ENCODE measurements around the gene SMIM22.

SMIM22 gene

DNA sequence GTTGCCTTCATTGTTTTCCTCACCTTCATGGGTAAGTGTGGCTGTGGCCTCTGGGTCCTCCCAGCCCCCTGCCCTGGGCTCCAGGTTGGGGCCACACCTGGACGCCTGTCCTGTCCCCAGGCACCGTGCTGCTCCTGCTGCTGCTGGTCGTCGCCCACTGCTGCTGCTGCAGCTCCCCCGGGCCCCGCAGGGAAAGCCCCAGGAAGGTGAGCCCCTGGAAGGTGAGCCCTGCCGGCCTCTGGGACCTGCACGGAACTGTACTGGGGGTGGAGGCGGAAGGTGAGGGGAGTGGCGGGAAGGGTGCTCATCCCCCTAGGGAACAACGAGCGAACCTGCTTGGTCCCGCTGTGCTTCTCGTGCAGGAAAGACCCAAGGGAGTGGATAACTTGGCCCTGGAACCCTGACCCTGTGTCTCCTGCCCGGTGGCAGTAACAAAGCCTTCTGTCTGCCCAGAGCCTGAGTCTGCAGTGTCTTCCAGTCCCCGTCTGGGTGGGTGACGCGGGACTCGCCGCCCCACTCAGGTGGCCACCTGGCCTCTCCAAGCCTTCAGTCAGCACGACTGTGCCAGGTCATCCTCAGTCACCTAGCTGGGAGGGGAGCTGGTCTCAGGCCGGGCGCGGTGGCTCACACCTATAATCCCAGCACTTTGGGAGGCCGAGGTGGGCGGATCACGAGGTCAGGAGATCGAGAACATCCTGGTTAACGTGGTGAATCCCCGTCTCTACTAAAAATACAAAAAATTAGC is 831 bp downstream of the SMIM22 start:
- no peak for DNase-seq (ENCODE audit: low read depth)

DNA sequence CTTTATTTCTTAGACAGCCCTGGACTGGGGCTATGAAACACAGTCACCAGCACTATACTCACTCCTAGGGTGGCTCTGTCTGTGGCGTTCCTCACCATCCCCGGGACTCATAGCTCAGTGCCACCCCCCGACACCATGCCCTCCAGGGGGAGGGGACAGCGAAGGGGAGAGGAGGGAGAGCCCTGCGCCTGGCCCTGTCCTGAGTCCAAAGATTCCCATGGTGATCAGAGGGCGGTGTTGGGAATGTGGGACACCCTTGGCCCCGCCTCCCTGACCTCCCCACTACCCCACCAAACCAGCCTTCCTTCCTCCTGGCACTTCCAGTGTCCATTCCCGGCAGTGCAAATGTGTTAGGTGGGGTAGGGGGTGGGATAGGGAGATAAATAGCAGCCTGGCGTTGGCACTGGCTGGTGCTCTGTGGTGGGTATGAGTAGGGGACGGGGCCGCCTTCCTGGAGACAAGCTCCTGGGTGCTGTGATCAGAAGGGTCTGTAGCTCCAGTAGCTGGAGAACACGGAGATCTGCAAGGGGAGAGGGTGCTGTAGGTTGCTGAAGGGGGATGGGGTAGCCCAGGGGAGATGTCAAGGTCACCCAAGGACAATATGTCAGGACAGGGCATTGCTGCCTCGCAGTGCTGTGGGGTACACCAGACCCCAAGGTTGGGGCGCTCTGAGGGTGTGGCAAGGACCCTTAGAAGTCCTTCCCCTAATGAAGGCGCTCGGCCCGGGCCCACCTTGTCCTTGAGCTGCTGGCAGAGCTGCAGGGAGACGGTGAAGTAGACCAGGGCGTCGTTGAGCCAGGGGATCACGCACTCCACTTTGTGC is 2.0 kb downstream of the SMIM22 start:
- DNase-seq (ENCODE audit: low read depth) = no peak

DNA sequence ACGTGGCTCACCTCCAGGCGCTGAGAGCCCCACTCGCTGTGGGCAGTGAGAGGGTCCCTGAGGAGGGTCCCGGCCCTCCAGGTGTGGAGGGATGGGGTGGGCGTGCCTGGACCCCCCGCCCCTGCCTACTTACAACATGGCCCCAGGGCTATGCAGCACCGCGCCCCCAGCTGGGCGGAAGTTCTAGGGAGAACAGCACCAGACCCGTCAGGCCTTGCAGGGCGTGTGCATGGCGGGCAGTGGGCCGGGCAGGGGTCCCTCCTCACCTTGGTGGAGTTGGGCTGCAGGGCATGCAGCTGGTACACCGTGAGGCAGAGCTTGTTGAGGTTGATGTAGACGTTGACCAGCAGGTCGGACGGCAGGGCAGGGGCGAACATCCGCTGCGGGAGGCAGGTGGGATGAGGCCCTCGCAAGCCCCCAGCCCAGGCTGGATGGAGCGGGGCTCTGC is 2.7 kb downstream of the SMIM22 start:
- DNase-seq (ENCODE audit: low read depth) = no peak

DNA sequence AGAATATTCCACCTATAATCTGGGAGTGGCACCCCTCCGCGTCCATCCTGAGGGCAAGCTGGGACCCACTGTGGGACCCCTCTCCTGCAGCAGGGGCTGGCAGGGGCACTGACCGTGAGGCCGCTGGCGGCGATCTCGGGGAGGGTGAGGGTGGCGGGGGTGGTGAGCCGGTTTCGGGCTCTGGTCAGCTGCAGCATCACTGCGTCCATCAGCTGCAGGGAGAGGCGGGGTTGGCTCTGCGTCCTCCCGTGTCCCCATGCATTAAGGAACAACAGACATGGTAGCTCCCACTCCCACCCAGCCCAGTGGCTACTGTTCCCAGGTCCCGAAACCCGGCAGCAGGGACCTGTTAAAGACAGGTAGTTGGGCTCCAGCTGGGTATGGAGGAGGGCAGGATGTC is 3.3 kb downstream of the SMIM22 start:
- no peak for DNase-seq (ENCODE audit: low read depth)

DNA sequence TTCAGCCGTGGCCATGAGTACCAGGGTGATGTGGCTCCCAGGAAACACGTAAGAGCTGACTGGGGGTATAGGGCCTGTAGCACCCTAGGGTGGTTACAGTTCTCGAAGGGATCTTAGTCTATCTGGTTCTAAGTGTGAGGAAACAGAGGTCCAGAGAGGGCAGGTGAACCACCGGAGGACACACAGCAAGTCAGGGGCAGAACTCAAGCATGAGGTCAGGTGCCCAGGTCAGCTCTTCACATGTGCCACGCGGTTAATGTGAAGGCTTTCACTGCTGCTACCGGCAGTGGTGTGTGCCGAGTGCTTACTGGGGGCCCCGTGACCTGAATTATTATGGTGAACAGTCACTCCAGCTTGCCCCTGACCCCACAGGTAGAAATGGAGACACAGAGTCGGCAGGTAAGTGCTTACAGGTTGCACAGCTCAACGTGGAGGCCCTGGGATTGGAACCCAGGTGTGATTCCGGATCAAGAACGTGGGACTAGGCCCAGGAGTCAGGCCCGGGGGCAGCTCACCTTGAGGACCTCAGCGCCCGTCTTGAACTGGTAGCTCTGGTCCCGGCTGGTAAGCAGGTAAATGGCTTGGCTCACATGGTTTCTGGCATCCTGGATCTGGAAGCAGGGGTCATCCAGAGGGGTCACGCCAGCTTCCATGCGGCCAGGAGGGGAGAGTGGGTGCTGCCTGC is 4.1 kb downstream of the SMIM22 start:
- no peak for DNase-seq (ENCODE audit: low read depth)

DNA sequence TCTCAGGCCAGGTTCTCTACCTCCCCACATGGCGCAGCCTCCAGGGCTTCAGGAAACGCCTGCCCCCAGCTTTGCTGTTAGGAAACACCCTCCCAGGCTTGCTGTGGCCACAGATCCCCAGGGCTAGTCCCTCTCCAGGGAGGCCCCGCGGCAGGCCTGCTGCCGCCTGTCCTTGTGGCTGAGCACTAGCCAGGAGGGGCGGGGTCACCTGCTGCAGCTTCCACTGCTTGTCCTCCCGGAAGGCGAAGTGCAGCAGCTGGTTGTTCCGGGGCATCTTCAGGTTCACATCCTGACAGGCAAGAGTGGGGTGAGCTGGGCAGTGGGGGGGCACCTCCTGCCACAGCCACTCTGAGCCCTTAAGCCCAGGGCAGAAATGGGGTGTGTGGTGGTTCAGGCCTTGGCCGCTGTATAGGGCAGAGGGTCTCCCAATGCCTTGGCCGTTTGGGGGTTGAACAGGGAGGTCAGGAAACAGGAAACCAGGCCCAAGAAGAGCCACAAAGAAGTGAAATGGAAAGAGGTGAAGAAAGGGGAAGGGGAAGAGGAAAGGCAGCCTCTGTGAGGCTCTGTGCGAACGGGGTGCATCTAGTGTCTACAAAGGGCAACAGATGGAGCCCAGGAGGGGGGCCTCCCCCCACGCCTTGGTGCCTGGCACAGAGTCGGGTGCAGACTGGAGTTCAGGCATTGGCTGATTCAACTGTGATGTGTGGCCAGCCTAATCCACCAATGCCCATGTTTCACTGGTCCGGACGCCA is 5.3 kb downstream of the SMIM22 start:
- no peak for DNase-seq (ENCODE audit: low read depth)

DNA sequence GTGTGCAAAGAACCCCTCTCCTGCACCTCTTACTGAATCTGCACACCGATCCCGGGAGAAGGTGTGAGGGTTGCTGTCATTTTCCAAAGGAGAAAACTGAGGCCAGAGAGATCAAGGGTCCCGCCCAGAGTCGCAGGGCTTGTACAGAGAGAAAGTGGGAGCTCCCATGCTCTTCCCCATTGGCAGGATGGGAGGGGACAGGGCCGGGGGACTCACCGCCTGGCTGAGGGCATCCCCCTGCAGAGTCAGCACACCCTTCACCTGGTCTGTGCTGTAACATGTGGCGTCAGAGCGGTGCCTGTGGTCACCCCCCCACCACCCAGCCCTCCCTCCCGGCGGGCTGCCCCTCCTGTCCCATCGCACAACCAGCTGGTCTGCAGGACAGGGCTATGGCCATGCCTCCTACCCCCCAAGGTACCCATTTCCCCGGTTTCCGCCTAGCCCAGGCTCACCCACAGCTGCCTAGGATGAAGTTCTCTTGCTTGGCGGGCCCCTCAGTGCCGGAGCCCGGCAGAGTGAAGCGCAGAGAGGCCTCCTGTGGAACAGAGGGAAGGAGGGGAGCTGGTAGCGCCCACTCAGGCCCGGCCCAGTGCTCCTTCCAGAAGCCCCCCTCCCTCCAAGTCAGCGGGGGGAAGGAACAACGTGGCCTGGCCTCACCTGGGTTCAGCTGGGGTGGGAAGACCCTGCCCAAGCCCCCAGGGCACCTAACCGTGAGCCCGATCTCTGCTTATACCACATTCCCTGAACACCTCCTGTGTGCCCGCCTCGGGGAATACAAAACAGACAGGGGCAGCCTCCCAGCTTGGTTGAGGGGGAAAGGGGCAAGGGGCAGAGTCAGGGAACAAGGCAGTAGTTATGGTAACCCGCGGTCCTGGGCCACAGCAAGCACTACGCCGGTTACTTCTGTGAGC is 6.1 kb downstream of the SMIM22 start:
- DNase-seq (ENCODE audit: low read depth) = no peak

- peak; percentile 42 for DNase-seq (ENCODE audit: low read depth)
These were observed 6.9 kb downstream of the SMIM22 start, which contains the start of gene ROGDI for GRCh38 chr16:4801962-4802658. ROGDI (minus strand) TSS chr16:4802633; CDS start chr16:4802571, 62 bp downstream.

GRCh38 chr16:4802659-4803287 is 7.6 kb downstream of the SMIM22 start:
- DNase-seq (ENCODE audit: low read depth) = peak; percentile 72

DNA sequence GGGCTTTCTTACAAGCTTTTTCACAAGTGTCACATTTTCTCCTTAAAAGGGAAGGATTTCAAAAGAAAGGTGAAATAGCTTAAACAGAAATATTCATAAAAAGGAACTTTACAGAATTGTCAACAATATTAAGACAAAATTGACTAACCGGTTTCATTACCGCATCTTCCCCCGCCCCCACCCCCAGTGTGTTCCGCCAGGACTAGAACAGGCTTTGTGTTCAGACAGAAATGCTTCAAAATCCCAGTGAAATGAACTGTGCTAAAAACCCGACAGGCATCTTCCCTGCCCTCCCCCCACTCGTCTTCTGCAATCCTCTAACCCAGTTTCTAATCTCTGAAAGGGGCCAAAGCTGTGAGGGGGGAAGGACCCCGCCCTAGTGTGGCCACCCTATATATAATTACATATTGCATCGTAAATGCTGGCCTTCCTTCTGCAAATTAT is 8.3 kb downstream of the SMIM22 start:
- no peak for DNase-seq (ENCODE audit: low read depth)

DNA sequence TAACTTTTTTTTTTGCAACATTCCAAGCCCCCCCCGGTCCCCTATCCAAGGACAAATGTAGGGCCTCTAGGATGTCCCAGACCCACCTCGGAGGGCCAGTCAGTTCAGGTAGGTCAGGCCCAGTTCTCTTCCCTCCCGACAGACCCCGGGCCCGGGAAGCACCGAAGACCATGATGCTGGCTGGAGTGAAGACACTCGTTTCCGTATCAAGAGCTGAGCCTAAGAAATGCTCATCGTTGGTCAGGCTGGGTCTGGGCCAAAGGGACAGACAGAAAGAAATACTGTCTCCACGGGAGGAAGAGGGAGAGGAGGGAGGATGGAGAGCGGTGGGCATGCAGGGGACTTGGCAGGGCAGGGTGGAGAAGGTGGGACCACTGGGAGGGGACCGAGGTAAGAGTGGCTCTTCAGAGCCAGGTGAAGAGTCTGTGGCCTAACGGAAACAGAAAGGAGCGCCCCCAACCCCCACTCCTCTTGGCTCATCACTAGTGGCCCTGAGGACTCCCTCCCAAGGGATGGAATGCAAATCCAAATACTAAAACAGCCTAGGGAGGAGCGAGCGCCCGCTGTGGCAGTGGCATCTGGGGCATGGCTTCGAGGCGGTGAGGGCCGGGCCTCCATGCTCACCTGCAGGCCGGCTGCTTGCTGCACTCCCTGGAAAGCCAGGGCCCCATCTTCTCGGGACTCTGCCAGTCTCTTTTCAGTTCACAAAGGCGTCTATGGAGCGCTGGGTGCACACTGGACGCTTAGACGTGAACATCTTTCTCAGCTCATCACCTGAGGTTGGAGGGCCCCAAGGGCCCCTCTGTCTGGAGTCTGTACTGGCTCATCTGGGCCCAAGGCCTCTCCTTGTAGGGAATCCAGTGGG is 9.0 kb downstream of the SMIM22 start:
- DNase-seq (ENCODE audit: low read depth) = no peak

DNA sequence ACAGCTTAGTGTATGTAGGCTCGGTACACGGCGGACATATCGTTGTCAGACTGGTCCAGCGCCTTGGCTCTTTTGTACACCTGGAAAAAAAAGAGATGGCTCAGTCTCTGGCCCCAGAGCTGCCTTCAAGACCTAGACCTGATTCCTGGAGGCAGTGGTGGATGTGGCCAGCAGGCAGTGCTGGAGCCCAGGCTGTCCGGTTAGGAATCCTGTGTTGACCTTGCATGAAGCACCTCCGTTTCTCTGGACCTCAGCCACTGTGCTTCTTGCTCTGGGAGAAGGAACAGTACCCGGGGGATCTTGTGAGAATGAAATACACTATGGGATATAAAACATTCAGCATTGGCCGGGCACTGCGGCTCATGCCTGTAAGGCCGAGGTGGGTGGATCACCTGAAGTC is 10.1 kb downstream of the SMIM22 start:
- DNase-seq (ENCODE audit: low read depth) = no peak

GRCh38 chr16:4806280-4806679 is 11.1 kb downstream of the SMIM22 start:
- DNase-seq (ENCODE audit: low read depth) = no peak

DNA sequence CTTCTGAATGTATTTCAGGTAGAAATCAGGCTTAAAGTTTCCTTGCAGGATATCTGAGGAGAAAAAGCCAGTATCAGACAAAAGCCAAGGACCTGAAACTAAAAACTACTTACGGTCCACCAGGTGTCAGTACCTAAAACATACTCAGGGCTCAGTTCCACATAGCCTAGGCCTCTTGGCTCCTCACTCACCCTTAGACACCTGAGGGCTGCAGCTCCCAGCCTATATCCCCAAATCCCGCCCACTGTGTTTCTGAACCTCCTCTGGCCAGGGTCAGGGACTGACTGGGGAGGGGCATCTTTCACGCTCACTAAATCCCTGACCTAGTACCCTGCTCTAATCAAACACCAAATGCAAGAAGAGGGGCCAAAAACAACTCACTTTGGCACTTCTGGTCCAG is 16.1 kb downstream of the SMIM22 start:
- DNase-seq (ENCODE audit: low read depth) = no peak

GRCh38 chr16:4811773-4812172 is 16.6 kb downstream of the SMIM22 start:
- DNase-seq (ENCODE audit: low read depth) = no peak

- no peak for DNase-seq (ENCODE audit: low read depth)
These were observed 18.3 kb downstream of the SMIM22 start for GRCh38 chr16:4813251-4814003.

DNA sequence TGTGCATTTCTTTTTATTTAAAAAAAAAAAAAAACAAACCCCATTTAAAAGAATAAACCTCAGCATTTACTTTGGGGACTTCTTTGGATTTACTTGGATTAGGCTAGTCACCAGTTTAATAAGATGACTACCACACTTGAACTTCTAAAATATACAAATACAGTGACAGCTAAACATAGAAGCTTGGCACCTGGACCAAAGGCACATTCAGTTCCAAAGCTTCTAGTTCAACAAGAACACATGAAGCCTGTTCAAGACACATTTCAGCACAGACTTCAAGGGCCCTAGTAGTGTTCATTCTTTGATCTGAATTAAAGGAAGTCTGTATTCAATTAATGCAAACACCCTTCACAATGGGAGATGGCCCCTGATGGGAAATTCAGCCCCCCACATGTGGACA is 18.9 kb downstream of the SMIM22 start:
- DNase-seq (ENCODE audit: low read depth) = no peak
